ENCODE results near the gene ATAD1. TPM values are rescaled to one million over a fixed set of nuclear protein-coding genes. Genes with fewer than 3 reads are reported as not detected.

Gene ATAD1
- total and polyA plus RNA-seq, 9 of the 15 experiments (the other 6 are each of a cell fraction or from before 2014, with no cell fraction given) = 11.3 to 33.8 (median 27.3) TPM

DNA sequence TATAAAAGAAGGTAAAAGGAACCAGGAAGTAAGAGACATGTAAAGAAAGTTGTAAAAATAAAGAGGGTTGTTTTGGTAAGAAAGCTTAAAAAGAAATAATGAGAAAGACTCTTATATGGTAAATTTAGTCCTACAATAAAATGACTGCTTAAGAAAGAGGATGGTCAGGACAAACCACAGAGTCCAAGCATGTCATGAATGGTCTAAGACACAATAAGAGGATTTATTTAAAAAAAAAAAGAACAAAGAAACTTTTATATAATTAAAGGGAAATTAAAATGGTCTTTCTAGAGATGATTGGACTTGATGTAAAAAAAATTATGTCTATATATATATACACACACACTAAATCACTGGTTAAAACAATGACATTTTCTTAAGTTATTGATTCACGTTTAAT lies 18.2 kb downstream of the ATAD1 start (continued):
- TF ChIP-seq, protein P1, sequence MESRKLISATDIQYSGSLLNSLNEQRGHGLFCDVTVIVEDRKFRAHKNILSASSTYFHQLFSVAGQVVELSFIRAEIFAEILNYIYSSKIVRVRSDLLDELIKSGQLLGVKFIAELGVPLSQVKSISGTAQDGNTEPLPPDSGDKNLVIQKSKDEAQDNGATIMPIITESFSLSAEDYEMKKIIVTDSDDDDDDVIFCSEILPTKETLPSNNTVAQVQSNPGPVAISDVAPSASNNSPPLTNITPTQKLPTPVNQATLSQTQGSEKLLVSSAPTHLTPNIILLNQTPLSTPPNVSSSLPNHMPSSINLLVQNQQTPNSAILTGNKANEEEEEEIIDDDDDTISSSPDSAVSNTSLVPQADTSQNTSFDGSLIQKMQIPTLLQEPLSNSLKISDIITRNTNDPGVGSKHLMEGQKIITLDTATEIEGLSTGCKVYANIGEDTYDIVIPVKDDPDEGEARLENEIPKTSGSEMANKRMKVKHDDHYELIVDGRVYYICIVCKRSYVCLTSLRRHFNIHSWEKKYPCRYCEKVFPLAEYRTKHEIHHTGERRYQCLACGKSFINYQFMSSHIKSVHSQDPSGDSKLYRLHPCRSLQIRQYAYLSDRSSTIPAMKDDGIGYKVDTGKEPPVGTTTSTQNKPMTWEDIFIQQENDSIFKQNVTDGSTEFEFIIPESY (CRISPR knock-in tag; IDR thresholded peaks at IDR 0.05) = no peak
- TF ChIP-seq UBTF (IDR thresholded peaks at IDR 0.05; ENCODE audit: borderline replicate concordance in 1 of 2, low read depth in 2 of 2, low read length in 2 of 2) (no peak), POLR3A (IDR thresholded peaks at IDR 0.05; ENCODE audit: borderline replicate concordance, extremely low read depth, insufficient read depth, insufficient read length) (no peak), CBFA2T2 (conservative IDR thresholded peaks at IDR 0.05) (no peak), ZNF253 (CRISPR knock-in tag; conservative IDR thresholded peaks at IDR 0.05) (no peak)
- TF ChIP-seq, protein P2, sequence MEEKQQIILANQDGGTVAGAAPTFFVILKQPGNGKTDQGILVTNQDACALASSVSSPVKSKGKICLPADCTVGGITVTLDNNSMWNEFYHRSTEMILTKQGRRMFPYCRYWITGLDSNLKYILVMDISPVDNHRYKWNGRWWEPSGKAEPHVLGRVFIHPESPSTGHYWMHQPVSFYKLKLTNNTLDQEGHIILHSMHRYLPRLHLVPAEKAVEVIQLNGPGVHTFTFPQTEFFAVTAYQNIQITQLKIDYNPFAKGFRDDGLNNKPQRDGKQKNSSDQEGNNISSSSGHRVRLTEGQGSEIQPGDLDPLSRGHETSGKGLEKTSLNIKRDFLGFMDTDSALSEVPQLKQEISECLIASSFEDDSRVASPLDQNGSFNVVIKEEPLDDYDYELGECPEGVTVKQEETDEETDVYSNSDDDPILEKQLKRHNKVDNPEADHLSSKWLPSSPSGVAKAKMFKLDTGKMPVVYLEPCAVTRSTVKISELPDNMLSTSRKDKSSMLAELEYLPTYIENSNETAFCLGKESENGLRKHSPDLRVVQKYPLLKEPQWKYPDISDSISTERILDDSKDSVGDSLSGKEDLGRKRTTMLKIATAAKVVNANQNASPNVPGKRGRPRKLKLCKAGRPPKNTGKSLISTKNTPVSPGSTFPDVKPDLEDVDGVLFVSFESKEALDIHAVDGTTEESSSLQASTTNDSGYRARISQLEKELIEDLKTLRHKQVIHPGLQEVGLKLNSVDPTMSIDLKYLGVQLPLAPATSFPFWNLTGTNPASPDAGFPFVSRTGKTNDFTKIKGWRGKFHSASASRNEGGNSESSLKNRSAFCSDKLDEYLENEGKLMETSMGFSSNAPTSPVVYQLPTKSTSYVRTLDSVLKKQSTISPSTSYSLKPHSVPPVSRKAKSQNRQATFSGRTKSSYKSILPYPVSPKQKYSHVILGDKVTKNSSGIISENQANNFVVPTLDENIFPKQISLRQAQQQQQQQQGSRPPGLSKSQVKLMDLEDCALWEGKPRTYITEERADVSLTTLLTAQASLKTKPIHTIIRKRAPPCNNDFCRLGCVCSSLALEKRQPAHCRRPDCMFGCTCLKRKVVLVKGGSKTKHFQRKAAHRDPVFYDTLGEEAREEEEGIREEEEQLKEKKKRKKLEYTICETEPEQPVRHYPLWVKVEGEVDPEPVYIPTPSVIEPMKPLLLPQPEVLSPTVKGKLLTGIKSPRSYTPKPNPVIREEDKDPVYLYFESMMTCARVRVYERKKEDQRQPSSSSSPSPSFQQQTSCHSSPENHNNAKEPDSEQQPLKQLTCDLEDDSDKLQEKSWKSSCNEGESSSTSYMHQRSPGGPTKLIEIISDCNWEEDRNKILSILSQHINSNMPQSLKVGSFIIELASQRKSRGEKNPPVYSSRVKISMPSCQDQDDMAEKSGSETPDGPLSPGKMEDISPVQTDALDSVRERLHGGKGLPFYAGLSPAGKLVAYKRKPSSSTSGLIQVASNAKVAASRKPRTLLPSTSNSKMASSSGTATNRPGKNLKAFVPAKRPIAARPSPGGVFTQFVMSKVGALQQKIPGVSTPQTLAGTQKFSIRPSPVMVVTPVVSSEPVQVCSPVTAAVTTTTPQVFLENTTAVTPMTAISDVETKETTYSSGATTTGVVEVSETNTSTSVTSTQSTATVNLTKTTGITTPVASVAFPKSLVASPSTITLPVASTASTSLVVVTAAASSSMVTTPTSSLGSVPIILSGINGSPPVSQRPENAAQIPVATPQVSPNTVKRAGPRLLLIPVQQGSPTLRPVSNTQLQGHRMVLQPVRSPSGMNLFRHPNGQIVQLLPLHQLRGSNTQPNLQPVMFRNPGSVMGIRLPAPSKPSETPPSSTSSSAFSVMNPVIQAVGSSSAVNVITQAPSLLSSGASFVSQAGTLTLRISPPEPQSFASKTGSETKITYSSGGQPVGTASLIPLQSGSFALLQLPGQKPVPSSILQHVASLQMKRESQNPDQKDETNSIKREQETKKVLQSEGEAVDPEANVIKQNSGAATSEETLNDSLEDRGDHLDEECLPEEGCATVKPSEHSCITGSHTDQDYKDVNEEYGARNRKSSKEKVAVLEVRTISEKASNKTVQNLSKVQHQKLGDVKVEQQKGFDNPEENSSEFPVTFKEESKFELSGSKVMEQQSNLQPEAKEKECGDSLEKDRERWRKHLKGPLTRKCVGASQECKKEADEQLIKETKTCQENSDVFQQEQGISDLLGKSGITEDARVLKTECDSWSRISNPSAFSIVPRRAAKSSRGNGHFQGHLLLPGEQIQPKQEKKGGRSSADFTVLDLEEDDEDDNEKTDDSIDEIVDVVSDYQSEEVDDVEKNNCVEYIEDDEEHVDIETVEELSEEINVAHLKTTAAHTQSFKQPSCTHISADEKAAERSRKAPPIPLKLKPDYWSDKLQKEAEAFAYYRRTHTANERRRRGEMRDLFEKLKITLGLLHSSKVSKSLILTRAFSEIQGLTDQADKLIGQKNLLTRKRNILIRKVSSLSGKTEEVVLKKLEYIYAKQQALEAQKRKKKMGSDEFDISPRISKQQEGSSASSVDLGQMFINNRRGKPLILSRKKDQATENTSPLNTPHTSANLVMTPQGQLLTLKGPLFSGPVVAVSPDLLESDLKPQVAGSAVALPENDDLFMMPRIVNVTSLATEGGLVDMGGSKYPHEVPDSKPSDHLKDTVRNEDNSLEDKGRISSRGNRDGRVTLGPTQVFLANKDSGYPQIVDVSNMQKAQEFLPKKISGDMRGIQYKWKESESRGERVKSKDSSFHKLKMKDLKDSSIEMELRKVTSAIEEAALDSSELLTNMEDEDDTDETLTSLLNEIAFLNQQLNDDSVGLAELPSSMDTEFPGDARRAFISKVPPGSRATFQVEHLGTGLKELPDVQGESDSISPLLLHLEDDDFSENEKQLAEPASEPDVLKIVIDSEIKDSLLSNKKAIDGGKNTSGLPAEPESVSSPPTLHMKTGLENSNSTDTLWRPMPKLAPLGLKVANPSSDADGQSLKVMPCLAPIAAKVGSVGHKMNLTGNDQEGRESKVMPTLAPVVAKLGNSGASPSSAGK (IDR thresholded peaks at IDR 0.05) = no peak
